GM21367 (cell line): Measurements from ENCODE around the gene NRG2.

Source experiments
- ATAC-seq: cut with Tn5 transposase; IDR thresholded peaks from one replicate; pipeline ENCODE4 v1.9.1; 2021; ENCODE audit not compliant: unreplicated experiment

The NRG2 gene

DNA sequence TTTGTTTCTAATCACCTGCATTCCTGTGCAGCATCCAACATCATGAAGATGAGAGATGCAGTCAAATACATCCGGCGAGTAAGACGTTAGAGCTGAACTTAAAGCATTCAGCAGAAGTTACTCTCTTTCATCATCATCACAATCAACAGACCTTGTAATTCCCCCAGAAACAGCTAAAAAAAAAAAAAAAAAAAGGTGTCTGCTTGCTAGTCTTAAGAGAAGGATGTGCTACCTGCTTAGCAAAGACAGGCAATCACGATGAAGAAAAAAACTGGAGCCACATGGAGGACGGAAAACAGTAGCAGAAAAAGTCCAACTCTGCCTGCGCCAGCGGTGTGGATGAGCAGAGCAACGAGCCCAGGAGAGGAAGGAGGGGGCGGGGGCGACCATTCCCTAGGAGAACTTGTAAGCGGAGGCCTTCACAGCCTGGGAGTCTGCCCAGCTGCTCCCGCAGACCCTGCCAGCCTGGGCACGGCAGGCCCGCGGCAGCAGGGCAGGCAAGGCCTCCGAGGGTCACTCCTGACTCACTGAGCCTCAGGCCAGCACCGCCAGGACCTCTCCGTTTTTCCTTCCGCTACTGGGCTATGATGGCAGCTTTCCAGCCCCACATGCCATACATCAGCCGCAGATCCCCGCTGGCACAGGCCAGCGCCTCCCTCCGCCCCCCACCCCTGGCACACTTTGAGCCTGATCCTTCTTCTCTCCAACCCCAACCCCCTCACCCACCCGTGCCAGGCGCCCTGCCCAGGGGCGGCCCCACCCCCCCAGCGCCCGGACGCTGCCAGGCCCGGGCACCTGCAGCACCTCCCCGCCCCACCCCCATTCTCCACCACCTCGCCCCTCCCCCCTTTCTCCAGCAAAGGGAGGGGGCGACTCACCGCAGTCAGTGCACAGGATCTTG, 1.4 kb downstream of the NRG2 start:
- ATAC-seq: no peak

DNA sequence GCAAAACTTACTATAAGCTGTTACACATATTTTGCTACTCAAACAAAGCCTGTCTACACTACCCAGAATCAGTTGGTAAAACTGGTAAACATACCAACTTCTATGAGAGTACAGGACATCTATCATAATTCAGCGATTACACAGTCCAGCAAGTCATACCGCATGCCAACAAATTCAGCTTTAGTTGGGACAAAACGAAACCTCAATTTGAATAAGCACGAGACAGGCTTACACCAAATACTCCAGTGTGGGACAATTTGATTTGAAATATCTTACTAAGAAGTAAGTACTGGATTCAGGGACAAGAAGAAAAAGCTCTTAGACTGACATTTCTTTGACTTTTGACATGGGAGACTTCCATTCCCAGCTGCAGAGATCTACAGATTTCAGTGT, 2.0 kb downstream of the NRG2 start:
- ATAC-seq: no peak

DNA sequence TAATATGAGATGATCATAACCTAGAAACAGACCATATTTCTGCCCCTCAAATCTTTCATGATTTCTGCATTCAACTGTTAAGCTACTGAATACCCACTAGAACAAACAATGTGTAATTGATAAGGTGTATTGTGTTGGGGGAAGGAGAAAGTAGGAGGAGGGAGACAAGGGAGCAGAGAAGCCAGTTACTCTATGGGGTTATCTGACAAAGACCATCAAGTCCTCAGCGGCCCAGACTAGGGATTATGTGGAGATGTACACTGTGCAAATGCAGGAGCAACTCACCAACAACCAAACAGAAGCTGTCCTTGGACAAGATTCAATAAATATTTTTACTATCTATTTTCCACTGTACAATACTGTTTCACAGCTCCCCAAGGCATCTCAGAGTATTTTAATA, 2.7 kb downstream of the NRG2 start:
- ATAC-seq: no peak

DNA sequence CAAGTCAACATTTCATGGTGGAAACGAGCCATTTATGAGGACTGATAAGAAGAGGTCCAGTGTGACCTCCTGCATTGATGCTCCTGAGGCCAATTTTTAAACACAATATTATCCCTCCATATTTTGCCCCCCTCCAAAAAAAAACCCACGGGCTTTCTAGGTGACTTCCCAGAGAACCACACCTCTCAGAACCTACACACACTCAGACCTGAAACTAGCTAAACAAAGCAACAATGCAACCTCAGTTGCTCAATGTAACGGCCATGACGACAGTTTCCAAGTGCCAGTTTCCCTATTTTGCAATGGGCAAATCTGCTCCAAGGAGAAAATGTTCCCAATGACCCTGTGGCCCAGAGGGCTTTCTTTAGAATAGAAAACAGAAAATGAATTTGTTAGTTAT, 3.5 kb downstream of the NRG2 start:
- no peak for ATAC-seq

DNA sequence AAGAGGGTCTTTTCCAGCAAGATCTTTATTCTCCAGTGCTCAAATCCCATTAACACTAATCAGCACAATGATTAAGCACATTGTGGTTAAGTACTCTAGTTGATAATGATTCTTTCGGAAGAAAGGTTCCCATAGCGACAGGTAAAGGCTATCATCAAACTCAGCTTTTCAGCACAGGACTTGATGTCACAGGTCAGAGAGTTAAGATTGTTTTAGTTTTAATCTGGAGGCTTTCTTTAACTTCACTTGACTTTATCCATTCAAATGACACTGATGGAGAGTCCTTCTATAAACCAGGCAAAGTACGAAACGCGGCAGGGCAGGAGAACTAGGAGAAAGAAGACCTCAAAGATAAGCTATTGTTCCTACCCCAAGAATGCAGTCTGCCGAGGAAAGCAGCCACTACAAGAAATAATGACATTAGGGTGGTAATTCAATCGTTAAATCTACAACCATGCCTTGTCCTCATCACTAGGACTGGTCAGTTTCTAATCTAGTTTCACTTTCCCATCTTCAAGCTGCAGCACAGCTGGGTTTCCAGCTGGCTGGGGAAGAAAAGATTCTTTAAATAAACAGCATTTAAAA, 4.6 kb downstream of the NRG2 start:
- ATAC-seq: no peak

DNA sequence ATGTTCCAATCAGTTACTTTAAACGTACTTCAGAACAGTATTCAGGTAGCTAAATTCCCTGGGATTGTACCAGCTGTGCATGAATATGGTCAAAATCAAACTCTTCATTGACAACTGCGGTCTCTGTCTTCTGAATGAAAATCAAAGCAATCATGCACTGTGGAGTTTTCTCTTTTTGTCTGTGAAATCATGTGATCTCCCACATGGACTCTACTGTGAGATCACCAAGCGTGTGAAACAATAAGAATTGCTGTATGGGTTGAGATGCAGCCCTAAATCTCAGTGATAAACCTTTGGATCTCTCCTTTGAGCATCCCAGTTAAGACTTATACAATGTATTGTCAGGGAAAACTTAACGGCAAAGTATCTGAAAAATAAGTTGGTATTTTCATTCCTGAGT, 6.1 kb downstream of the NRG2 start:
- ATAC-seq: no peak

DNA sequence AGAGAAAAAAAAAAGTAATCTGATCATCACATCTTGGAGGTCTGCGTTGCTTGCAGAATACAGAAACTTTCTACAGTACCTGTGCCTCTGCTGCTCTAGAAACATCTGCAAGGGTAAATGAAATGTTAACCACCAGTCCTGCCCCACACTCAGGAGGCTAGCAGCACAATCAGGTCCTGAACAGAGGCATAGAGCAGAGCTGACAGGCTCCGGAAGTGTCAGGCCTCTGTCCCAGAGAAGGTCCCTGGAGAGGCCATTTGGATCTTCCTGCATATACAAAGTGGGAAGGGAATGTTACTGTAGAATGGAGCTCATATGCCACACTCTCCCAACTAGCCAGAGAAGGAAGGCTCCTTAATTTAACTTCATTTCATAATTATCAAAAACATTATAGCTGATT, 7.2 kb downstream of the NRG2 start:
- no peak for ATAC-seq

DNA sequence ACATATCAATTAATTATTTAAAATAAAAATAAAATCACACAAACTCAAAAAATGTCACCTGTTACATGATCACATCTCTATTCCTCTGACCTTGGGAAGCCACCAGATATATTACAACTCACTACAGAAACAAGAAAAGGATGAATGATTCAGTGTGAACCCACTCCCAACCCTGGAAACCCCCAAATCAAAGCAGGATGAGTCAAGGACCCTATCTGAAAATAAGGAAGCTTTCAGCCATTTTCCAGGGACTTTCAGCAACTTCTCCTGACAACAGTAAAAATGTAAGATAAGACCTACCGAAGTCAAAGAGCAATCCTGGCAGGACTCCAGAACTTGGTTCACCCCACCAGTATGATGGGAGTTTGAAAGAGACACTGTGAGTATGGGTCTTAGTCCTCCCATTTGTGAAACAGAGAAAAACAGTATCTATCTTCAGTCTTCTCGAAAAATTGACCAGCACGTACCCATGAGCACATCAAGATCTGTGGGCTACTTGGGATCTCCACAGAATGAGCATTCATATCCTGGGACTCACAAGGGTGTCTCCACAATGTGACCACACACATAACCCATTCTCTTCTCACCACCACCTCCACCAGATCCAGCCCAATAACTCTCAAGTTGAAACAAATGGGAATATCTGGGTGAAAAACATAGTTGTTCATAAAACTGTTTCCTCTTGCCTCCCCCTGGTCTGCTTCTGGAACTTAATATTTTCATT, 9.9 kb downstream of the NRG2 start:
- ATAC-seq: no peak

DNA sequence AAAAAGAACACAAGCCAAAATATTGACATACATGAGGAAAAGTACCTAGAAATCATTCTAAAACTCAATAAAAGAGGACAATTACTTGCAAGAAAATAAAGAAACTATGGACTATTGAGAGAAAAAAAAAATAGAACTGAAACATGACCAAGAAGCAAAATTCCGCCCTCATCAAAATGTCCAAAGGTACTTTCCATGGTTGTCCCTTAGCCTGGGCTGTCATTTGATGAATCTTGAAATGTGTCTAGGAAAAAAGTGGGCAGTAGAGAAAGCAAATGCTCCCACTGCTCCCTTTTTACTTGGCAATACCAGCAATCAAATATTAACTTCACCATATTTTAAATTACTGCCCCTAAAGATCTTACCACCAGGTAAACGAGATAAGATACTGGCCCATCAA, 10.8 kb downstream of the NRG2 start:
- ATAC-seq: no peak

DNA sequence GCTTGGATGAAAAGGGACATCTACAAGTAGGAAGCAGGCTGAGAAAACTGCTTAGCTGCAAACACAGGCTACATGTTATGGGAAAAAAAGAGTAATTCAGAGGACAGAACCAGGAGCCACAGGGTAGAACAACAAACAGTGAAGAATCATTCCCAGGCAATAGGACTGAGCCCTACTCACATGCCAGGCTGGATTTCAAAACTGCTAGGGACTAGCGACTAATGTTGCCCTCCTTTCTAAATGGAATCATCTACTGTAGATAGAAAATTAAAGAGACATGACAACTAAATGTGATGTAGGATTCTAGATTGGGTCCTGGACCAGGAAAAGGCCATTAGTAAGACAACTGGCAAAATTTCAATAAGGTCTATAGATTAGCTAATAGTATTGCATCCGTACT, 15.3 kb downstream of the NRG2 start:
- no peak for ATAC-seq

DNA sequence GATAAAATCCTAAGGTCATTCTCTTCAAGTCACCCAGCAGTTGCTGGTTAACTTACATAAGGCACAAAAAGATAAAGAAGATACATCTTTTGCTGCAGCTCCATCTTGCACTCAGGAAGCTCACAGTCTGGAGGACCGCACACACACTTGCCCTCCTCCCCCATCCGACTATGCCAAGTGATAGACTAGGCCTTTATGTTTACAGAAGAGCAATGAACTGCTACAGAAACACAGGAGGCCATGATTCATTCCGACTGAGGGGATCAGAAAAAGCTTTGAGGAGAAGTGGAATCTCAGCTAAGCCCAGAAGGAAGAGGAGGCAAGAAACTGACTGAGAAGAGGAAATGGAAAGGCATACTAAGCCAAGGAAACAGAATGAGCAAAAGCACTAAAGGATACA, 17.4 kb downstream of the NRG2 start:
- no peak for ATAC-seq

DNA sequence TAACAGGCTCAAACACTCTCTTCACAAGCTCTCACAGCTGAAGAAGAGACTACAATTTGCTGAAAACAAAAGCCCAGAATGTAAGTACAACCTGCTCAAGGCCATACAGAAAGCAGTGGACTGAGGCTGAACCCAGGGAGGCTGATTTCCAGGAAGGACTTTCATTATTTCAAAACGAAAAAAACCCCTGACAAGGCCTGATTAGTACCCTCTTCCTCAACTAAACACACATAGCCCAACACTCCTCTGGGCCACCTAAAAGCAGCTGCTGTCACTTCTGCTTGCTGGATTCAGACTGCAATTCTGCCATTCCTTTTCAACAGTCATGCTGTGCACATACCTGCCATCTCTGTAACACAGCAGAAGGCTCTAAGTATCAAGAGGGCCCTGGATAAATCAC, 18.2 kb downstream of the NRG2 start:
- ATAC-seq: no peak

DNA sequence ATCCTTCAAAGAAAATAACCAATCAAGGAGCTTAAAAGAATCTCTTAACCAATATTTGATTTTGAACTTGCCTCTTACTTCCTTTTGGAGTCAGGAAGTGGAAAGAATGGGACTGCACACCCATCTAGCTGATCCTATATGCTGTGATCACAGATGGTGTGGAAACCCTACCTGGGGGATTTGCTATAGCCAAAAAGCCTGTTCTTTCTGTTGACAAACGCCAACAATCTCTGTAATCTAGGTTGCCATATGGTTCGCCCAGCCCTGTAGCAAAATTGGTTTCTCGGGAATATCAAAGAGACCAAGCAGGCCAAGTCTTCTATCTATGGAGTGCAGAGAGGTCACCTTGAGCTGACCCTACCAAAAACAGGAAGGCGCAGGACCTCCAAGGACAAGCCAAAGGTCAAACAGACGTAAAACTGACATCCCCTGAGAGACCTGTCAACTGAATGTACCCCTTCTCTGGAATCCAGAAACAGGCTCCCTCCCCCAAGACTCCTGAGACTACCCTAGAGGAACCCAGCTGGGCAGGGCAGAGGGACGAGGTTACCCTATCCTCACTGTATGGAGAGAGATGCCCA, 19.4 kb downstream of the NRG2 start:
- ATAC-seq: no peak

DNA sequence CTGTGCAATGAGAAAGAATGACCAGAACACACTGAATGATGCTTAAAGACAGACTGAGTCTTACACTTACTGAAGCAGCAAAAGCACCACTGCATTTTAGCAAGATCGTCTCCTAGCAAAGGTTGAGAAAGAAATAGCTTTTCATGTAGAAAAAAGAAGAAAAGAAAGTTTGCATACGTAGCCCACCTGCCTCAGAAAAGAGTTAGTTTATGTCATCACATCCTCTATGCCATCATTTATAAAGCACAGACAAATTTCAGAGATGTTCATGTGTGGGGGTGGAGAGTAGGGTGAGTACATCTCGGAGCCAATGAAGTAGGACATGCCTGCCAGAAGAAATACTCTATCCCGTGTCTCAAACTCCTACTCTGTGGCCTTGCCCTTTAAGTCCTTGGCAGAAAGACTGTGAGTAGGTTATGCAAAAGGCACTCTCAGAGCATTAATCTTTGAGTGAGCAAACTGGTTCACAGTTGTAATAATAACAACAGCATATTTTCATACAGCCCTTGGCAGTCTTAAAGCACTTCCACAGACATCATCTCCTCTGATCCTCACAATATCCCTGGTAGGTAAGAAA, 22.4 kb downstream of the NRG2 start:
- no peak for ATAC-seq

DNA sequence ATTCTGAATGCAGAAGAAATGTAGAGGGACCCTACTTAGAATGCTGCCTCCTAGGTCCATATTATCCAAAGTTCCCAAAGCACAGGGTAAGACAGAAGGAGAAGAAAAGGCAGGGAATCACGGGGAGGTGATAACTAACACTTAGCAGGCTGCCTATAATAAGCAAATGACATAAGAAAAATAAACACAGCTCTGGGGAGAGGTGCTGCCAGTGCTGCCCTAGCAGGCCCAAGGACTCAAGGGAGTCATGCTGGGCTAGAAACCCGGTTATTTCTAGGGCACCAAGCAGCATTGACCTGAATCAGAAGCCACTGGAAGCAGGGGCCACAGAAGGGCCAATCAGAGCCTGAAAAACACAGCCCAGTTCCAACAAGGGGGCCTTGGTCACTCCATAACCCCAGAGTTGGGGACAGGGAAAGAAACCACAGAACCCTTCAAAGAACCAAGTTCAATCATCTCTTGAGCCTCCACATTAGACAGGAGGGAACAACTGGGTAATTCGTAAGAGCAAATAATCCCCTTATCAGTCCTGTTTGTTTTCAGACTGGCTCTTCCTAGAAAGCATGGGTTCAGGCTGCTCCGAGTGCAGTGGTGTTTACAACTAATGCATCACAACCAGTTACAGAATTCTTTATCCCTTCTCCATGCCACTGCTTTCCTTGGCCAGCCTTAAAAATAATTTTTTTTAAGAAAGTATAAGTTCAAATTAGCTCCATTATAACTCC, 24.0 kb downstream of the NRG2 start:
- ATAC-seq: no peak

DNA sequence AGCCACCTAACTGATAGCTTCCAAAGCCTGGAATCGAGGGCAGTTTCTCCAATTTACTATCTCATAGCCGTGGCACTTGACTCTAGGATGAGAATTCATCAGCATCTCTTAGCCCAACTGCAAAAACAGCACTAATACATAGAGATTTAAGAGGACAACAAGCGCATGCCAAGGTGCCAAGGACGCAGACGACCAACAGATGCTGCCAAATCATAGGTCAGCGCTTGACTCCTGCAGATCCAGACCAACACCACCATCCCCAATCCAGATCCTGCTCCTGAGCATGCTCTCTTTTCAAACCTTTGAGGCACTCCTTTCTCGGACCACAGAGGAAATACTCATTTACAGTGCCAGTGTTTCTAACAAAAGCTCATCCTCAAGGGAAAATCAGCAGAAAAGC, 24.6 kb downstream of the NRG2 start:
- ATAC-seq: no peak

DNA sequence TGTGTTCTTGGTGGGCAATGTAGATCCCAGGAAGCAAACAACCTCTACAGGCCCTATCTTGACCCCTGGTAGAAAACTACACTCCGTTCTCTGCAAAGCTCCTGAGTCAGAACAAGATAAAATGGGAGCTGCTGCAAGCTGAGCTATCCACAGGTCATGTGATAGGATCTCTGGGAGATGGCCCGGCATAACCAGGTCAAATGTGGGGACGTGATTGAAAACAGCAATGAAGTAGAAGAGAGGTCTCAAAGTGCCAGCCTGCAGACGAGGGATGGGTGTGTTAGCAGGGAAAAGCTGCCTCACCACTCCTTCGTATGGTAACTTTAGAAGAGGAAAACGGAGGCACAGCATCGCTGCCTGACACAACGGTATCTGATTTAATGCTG, 25.0 kb downstream of the NRG2 start:
- ATAC-seq: no peak

DNA sequence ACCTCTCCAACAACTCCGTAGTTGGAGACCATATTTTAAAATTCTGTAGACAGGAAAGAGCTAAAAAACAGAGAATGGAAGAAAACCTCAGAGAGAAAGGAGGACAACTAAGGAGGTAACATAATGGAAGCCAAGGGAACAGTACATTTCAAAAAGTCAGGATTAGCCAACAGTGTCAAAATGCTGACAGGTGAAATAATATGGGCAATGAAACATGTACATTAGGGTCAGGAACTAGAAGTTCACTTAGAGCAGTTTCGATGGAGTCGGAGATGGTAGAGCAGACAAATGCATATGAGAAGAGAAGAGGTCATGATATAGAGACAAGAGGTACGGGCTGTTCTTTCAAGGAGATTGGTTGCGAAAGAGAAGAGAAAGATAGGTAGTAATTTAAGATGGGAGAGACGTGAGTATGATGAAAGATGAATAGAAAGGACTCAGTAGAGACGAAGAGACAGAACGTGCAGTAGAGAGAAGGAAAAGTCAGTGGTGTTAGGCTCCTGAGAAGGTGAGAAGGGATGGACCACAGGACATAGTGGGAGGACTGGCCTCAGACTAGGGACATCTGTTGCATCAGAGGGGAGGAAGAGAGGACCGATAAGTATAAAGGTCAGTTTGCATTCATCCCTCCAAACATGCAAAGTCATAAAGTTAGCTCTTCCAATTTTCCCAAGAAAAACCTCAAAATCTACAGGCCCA, 25.6 kb downstream of the NRG2 start:
- ATAC-seq: no peak

DNA sequence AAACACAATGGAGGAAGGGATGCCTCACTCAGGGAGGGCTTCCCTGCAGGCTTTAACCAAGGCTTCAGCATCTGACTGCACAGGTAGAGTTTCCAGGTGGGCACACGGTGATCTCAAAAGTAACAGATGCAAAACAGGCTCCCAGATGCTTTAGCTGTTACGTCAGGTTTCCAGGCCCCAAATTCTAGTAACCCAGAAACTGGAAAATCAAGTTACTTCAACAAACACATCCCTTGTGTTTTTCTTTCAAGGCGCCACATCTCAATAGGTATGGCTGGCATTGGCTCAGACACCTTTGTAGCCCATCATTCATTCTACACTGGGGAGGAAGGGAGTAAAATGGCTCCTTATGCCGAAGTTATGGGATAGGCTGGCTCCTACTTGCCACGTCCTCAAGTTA, 27.4 kb downstream of the NRG2 start:
- ATAC-seq: no peak

DNA sequence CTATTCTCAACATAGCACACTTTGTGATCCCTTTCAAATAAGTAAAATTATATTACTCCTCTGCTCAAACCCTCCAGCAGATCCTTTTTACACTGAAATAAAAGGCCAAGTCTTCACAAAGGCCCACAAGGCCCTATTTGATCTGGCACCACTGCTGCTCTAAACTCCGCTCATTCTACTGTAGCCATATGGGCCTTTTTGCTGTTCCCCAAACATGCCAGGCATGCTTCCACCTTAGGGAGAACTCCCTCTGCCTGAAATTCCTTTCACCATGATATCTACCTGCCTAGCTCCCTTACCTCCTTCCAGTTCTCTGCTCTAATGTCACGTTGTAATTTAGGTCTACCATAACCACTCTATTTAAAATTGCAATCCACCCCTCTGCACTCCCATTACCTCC, 28.3 kb downstream of the NRG2 start:
- no peak for ATAC-seq
